ENCODE results near the gene GRK5. TPM values are rescaled to one million over a fixed set of nuclear protein-coding genes. Genes with fewer than 3 reads are reported as not detected.

Gene GRK5
- total RNA-seq, 1 experiment from 2014 or later = 1.2 TPM

DNA sequence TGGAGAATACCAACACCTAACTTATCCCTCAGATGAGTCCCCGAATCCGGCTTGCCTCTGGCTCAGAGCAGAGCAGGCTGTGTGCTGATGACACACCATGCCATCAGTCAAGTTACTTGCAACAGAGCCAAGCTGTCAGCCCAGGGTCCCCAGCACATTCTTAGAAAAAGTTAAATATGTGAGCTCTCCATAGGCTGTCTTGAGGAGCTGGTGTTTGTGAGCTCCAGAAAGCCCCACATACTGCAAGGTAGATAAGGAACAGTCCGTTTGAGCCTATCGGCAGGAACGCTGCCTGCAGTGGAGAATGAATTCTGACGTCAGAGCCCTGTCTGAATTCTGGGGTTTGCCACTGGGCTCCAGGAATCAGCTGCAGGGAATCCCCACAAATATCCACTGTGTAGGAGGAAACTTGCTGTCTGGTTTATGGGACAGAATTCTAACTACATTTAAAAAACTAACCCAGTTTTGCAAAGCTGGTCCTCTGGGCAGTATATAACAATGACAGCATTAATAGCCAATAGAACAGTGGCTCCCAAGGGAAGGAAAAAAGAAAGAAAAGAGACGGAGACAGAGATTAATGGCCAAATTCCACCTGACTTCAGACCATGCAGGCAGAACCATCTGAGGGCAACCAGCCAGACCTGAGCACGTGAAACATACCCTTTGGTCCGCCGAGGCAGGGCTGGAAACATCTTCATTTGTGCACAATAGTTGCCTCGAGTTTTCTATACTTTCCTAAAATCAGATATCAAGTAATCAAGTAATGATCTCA is 45.5 kb upstream of the GRK5 start:
- DNase-seq = no peak
- no peaks in the 10 kb centered on the region for H3K79me1 ChIP-seq (ENCODE audit: insufficient read depth, low read depth, low read length, poor library complexity, severe bottlenecking)
- no peaks in the 10 kb centered on the region for H3K79me2 ChIP-seq (ENCODE audit: insufficient read depth, low read length)
- H2BK12ac ChIP-seq (ENCODE audit: insufficient read length, low read depth, low read length) = no peak overlapping the region
- H3K27me3 Mint-ChIP-seq (ENCODE audit: low read depth) = no peaks in the 10 kb centered on the region
- H3K9me3 Mint-ChIP-seq = no peaks in the 10 kb centered on the region
- H3K36me3 Mint-ChIP-seq (ENCODE audit: insufficient read depth in 1 of 3, low read depth in 3 of 3) = peaks cover 3 to 29% (median 9%) of the 10 kb centered on the region in 3 experiments
- H2BK15ac ChIP-seq (ENCODE audit: low read depth, low read length) = no peak overlapping the region
- no peak overlapping the region for H2BK120ac ChIP-seq (ENCODE audit: low read depth, low read length, poor library complexity, severe bottlenecking)
- H2AFZ ChIP-seq (ENCODE audit: low read length) = no peak overlapping the region
- H3K4ac ChIP-seq (ENCODE audit: low read depth, low read length) = no peak overlapping the region
- H2AK5ac ChIP-seq (ENCODE audit: insufficient read length, low read length) = no peak overlapping the region
- no peak overlapping the region for H3K9ac ChIP-seq (ENCODE audit: extremely low read depth, insufficient read length, low read length)
- no peak overlapping the region for H3K27ac Mint-ChIP-seq
- H3K23ac ChIP-seq (ENCODE audit: insufficient read length, low read depth, low read length) = no peak overlapping the region
- H3K18ac ChIP-seq (ENCODE audit: insufficient read length, low read depth, low read length) = no peak overlapping the region
- no peak overlapping the region for H3K14ac ChIP-seq (ENCODE audit: insufficient read depth, low read length)
- H3K23me2 ChIP-seq (ENCODE audit: insufficient read length, low read depth, low read length, poor library complexity, severe bottlenecking) = peaks cover 5% of the 10 kb centered on the region
- no peak overlapping the region for H2BK20ac ChIP-seq (ENCODE audit: low read depth, low read length, poor library complexity, severe bottlenecking)
- H3K56ac ChIP-seq (ENCODE audit: insufficient read length, low read depth, low read length) = no peak overlapping the region
- peaks cover 10 to 16% of the 10 kb centered on the region in 2 experiments for H3K4me1 Mint-ChIP-seq
- TF ChIP-seq, protein P1, sequence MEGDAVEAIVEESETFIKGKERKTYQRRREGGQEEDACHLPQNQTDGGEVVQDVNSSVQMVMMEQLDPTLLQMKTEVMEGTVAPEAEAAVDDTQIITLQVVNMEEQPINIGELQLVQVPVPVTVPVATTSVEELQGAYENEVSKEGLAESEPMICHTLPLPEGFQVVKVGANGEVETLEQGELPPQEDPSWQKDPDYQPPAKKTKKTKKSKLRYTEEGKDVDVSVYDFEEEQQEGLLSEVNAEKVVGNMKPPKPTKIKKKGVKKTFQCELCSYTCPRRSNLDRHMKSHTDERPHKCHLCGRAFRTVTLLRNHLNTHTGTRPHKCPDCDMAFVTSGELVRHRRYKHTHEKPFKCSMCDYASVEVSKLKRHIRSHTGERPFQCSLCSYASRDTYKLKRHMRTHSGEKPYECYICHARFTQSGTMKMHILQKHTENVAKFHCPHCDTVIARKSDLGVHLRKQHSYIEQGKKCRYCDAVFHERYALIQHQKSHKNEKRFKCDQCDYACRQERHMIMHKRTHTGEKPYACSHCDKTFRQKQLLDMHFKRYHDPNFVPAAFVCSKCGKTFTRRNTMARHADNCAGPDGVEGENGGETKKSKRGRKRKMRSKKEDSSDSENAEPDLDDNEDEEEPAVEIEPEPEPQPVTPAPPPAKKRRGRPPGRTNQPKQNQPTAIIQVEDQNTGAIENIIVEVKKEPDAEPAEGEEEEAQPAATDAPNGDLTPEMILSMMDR (conservative IDR thresholded peaks at IDR 0.05) = no peak
- H3K27me3 ChIP-seq (ENCODE audit: insufficient read depth, low read length) = no peaks in the 10 kb centered on the region
- no CpG with 5 or more reads among the region's 11 CpGs for WGBS (ENCODE audit: extremely low coverage, insufficient read length, low lambda C conversion rate)
- no peaks in the 10 kb centered on the region for H4K20me1 ChIP-seq (ENCODE audit: control insufficient read depth, insufficient read depth, insufficient read length)
- no peaks in the 10 kb centered on the region for H3K4me1 ChIP-seq (ENCODE audit: insufficient read depth, low read length)
- H4K91ac ChIP-seq (ENCODE audit: insufficient read length, low read depth, low read length) = no peak overlapping the region
- H3T11ph ChIP-seq (ENCODE audit: low read length) = no peak overlapping the region
- H4K5ac ChIP-seq (ENCODE audit: insufficient read length, low read depth, low read length) = no peak overlapping the region
- H3K4me3 Mint-ChIP-seq = no peak overlapping the region
- H3K9me3 ChIP-seq (ENCODE audit: control insufficient read depth, low read depth, low read length) = no peaks in the 10 kb centered on the region
- no peak overlapping the region for H3K4me2 ChIP-seq (ENCODE audit: insufficient read depth, insufficient read length, low read length)
- H3K27ac ChIP-seq (ENCODE audit: insufficient read length, low read depth, low read length) = no peak overlapping the region
- H4K8ac ChIP-seq (replicated peaks; ENCODE audit: insufficient read length, low read depth, low read length) = no peak overlapping the region
- H2BK5ac ChIP-seq (ENCODE audit: insufficient read length, low read length) = no peak overlapping the region

Measured in H9 (cell line).